ENCODE measurements around the gene CEP70. TPM values are rescaled to one million over a fixed set of nuclear protein-coding genes. Genes with fewer than 3 reads are reported as not detected.
"Not testable (repeated sequence)": the region's sequence is repeated elsewhere in the genome, so short reads cannot be mapped to it uniquely, and the experiment has no call there.

CEP70 gene
- total and polyA plus RNA-seq, 3 experiments from 2014 or later, result 7.6 to 8.4 (median 8.0) TPM

GRCh38 chr3:138562902-138563301 lies 31.2 kb downstream of the CEP70 start:
- H3K4me1 ChIP-seq (ENCODE audit: insufficient read depth, low read length); CTCF ChIA-PET; H3K27me3 Mint-ChIP-seq; POLR2A ChIA-PET; H3K4me3 ChIP-seq (ENCODE audit: low read length); H3K36me3 ChIP-seq (ENCODE audit: insufficient read depth, low read length); H3K27me3 ChIP-seq (ENCODE audit: insufficient read depth, low read length, poor library complexity, severe bottlenecking); DNase-seq; H3K4me1 Mint-ChIP-seq; H3K4me3 Mint-ChIP-seq; H3K27ac ChIP-seq (ENCODE audit: low read depth, low read length); H3K9me3 ChIP-seq (ENCODE audit: low read length); H3K27ac Mint-ChIP-seq: not testable (repeated sequence)
- Mint-ChIP-seq H3K36me3 (peaks cover 29 to 82% (median 68%) of the 10 kb centered on the region in 3 donors), H3K9me3 (peaks cover 11 to 26% (median 18%) of the 10 kb centered on the region in 5 donors)

GRCh38 chr3:138560501-138560900 lies 33.6 kb downstream of the CEP70 start:
- Mint-ChIP-seq H3K36me3 (peaks cover 25 to 86% (median 76%) of the 10 kb centered on the region in 3 donors), H3K4me1 (peaks cover 4 to 8% (median 7%) of the 10 kb centered on the region in 3 donors), H3K9me3 (peaks cover 22 to 46% (median 28%) of the 10 kb centered on the region in 5 donors), H3K27me3 (no peaks in the 10 kb centered on the region), H3K27ac (no peak overlapping the region), H3K4me3 (no peak overlapping the region)
- H3K27me3 ChIP-seq (ENCODE audit: insufficient read depth, low read length, poor library complexity, severe bottlenecking), result no peaks in the 10 kb centered on the region
- H3K9me3 ChIP-seq (ENCODE audit: low read length), result no peaks in the 10 kb centered on the region
- no peaks in the 10 kb centered on the region for H3K4me1 ChIP-seq (ENCODE audit: insufficient read depth, low read length)
- ChIA-PET POLR2A (no interaction called here), CTCF (no interaction called here)
- no peaks in the 10 kb centered on the region for H3K36me3 ChIP-seq (ENCODE audit: insufficient read depth, low read length)
- no peak overlapping the region for H3K4me3 ChIP-seq (ENCODE audit: low read length)
- no peak overlapping the region for H3K27ac ChIP-seq (ENCODE audit: low read depth, low read length)
- no peak for DNase-seq

- CTCF ChIA-PET, result no interaction called here
- Mint-ChIP-seq H3K27me3 (no peaks in the 10 kb centered on the region), H3K4me1 (peaks cover 4 to 8% (median 7%) of the 10 kb centered on the region in 3 donors)
Measured at GRCh38 chr3:138559134-138559533, 34.9 kb downstream of the CEP70 start.

GRCh38 chr3:138554775-138555174 lies 39.3 kb downstream of the CEP70 start:
- H3K4me1 ChIP-seq (ENCODE audit: insufficient read depth, low read length); DNase-seq; H3K4me3 ChIP-seq (ENCODE audit: low read length); H3K36me3 ChIP-seq (ENCODE audit: insufficient read depth, low read length); POLR2A ChIA-PET; H3K27ac Mint-ChIP-seq; H3K27ac ChIP-seq (ENCODE audit: low read depth, low read length); H3K27me3 ChIP-seq (ENCODE audit: insufficient read depth, low read length, poor library complexity, severe bottlenecking); H3K27me3 Mint-ChIP-seq; H3K4me3 Mint-ChIP-seq; H3K9me3 ChIP-seq (ENCODE audit: low read length); H3K4me1 Mint-ChIP-seq: not testable (repeated sequence)
- Mint-ChIP-seq H3K36me3 (peaks cover 25 to 94% (median 82%) of the 10 kb centered on the region in 3 donors), H3K9me3 (peaks cover 35 to 78% (median 68%) of the 10 kb centered on the region in 5 donors)
- CTCF ChIA-PET, result interaction anchor here (1.1 kb wide), 1 partner anchor 39 kb away, joined by 3 read pairs; the partner anchor contains the start of gene CEP70

More at GRCh38 chr3:138559134-138559533, 34.9 kb downstream of the CEP70 start:
- DNase-seq, result no peak
- Mint-ChIP-seq H3K4me3 (no peak overlapping the region), H3K36me3 (peaks cover 22 to 86% (median 79%) of the 10 kb centered on the region in 3 donors), H3K9me3 (peaks cover 24 to 55% (median 37%) of the 10 kb centered on the region in 5 donors), H3K27ac (no peak overlapping the region)
- no peaks in the 10 kb centered on the region for H3K4me1 ChIP-seq (ENCODE audit: insufficient read depth, low read length)
- H3K36me3 ChIP-seq (ENCODE audit: insufficient read depth, low read length), result no peaks in the 10 kb centered on the region
- no peak overlapping the region for H3K27ac ChIP-seq (ENCODE audit: low read depth, low read length)
- H3K4me3 ChIP-seq (ENCODE audit: low read length), result no peak overlapping the region
- H3K9me3 ChIP-seq (ENCODE audit: low read length), result no peaks in the 10 kb centered on the region
- POLR2A ChIA-PET, result no interaction called here
- H3K27me3 ChIP-seq (ENCODE audit: insufficient read depth, low read length, poor library complexity, severe bottlenecking), result no peaks in the 10 kb centered on the region

- POLR2A ChIA-PET; H3K27ac ChIP-seq (ENCODE audit: low read depth, low read length); H3K27ac Mint-ChIP-seq; H3K4me1 ChIP-seq (ENCODE audit: insufficient read depth, low read length); H3K27me3 Mint-ChIP-seq; H3K27me3 ChIP-seq (ENCODE audit: insufficient read depth, low read length, poor library complexity, severe bottlenecking); H3K4me1 Mint-ChIP-seq; H3K4me3 ChIP-seq (ENCODE audit: low read length); DNase-seq; H3K9me3 ChIP-seq (ENCODE audit: low read length); H3K4me3 Mint-ChIP-seq: not testable (repeated sequence)
- CTCF ChIA-PET, result interaction anchor here (1.5 kb wide), 1 partner anchor 43 kb away, joined by 4 read pairs; the partner anchor contains the start of gene CEP70
- Mint-ChIP-seq H3K36me3 (peaks cover 39 to 97% (median 86%) of the 10 kb centered on the region in 3 donors), H3K9me3 (peaks cover 47 to 82% (median 78%) of the 10 kb centered on the region in 5 donors)
- peaks cover 11% of the 10 kb centered on the region for H3K36me3 ChIP-seq (ENCODE audit: insufficient read depth, low read length)
Measured at GRCh38 chr3:138550958-138551357, 43.1 kb downstream of the CEP70 start.

- peaks cover 6 to 7% (median 6%) of the 10 kb centered on the region in 3 donors for H3K4me1 Mint-ChIP-seq
- Histone ChIP-seq H3K4me3 (ENCODE audit: low read length) (no peak overlapping the region), H3K9me3 (ENCODE audit: low read length) (peaks cover 8% of the 10 kb centered on the region), H3K36me3 (ENCODE audit: insufficient read depth, low read length) (peaks cover 11% of the 10 kb centered on the region), H3K4me1 (ENCODE audit: insufficient read depth, low read length) (no peaks in the 10 kb centered on the region), H3K27me3 (ENCODE audit: insufficient read depth, low read length, poor library complexity, severe bottlenecking) (no peaks in the 10 kb centered on the region), H3K27ac (ENCODE audit: low read depth, low read length) (no peak overlapping the region)
- no peaks in the 10 kb centered on the region for H3K27me3 Mint-ChIP-seq
- DNase-seq, result no peak
- ChIA-PET POLR2A (interaction anchor here (0.5 kb wide), 1 partner anchor 366 kb away, joined by 3 read pairs; no protein-coding TSS in a partner anchor), CTCF (no interaction called here)
- H3K9me3 Mint-ChIP-seq, result peaks cover 51 to 85% (median 81%) of the 10 kb centered on the region in 5 donors
- peak overlapping the region in 1 of 8 donors; percentile 90 for H3K27ac Mint-ChIP-seq
- H3K36me3 Mint-ChIP-seq, result peaks cover 44 to 95% (median 86%) of the 10 kb centered on the region in 3 donors
- no peak overlapping the region for H3K4me3 Mint-ChIP-seq
Measured at GRCh38 chr3:138549179-138549977, 44.7 kb downstream of the CEP70 start.

- no peak overlapping the region for H3K27ac Mint-ChIP-seq
- H3K4me1 Mint-ChIP-seq, result peaks cover 1 to 3% (median 2%) of the 10 kb centered on the region in 3 donors
- H3K4me3 Mint-ChIP-seq, result no peak overlapping the region
- peaks cover 52 to 84% (median 76%) of the 10 kb centered on the region in 5 donors for H3K9me3 Mint-ChIP-seq
- CTCF ChIA-PET, result no interaction called here
- Histone ChIP-seq H3K4me3 (ENCODE audit: low read length) (no peak overlapping the region), H3K9me3 (ENCODE audit: low read length) (peaks cover 8% of the 10 kb centered on the region), H3K27me3 (ENCODE audit: insufficient read depth, low read length, poor library complexity, severe bottlenecking) (no peaks in the 10 kb centered on the region), H3K27ac (ENCODE audit: low read depth, low read length) (no peak overlapping the region), H3K36me3 (ENCODE audit: insufficient read depth, low read length) (peaks cover 11% of the 10 kb centered on the region), H3K4me1 (ENCODE audit: insufficient read depth, low read length) (no peaks in the 10 kb centered on the region)
- POLR2A ChIA-PET, result no interaction called here
- no peak for DNase-seq
- peaks cover 47 to 96% (median 88%) of the 10 kb centered on the region in 3 donors for H3K36me3 Mint-ChIP-seq
- no peaks in the 10 kb centered on the region for H3K27me3 Mint-ChIP-seq
Measured at GRCh38 chr3:138547342-138547975, 46.6 kb downstream of the CEP70 start.

- Histone ChIP-seq H3K4me1 (ENCODE audit: insufficient read depth, low read length) (no peaks in the 10 kb centered on the region), H3K36me3 (ENCODE audit: insufficient read depth, low read length) (peaks cover 11% of the 10 kb centered on the region), H3K27ac (ENCODE audit: low read depth, low read length) (no peak overlapping the region), H3K9me3 (ENCODE audit: low read length) (peaks cover 8% of the 10 kb centered on the region), H3K4me3 (ENCODE audit: low read length) (no peak overlapping the region), H3K27me3 (ENCODE audit: insufficient read depth, low read length, poor library complexity, severe bottlenecking) (no peaks in the 10 kb centered on the region)
- CTCF ChIA-PET, result no interaction called here
- no peaks in the 10 kb centered on the region for H3K4me1 Mint-ChIP-seq
- DNase-seq, result no peak
- H3K9me3 Mint-ChIP-seq, result peaks cover 50 to 86% (median 82%) of the 10 kb centered on the region in 5 donors
- H3K36me3 Mint-ChIP-seq, result peaks cover 43 to 95% (median 91%) of the 10 kb centered on the region in 3 donors
- peaks cover 0 to 2% of the 10 kb centered on the region in 2 donors for H3K27me3 Mint-ChIP-seq
- POLR2A ChIA-PET, result no interaction called here
- no peak overlapping the region for H3K27ac Mint-ChIP-seq
- H3K4me3 Mint-ChIP-seq, result no peak overlapping the region
Measured at GRCh38 chr3:138544546-138544945, 49.5 kb downstream of the CEP70 start.
